GM23338 (cell line): ENCODE data around the gene BICRA.

Source experiments
- CREB1 ChIP-seq: fragments of 250-450 bp; sonication (Bioruptor Pico); IDR thresholded peaks from 2 replicates; pipeline ENCODE4 v1.5.0; 2020; ENCODE audit warnings: low read depth, mild to moderate bottlenecking, moderate library complexity
- EZH2 ChIP-seq: fragments of 200-600 bp; sonication (generic); IDR thresholded peaks from one replicate; pipeline ENCODE4 v1.8.0; 2017; ENCODE audit warnings: antibody characterized with exemption, mild to moderate bottlenecking, low read depth; ENCODE audit not compliant: unreplicated experiment
- EZH2phosphoT487 ChIP-seq: fragments of 200-600 bp; sonication (generic); IDR thresholded peaks from one replicate; pipeline ENCODE4 v1.8.1; 2018; ENCODE audit warnings: antibody characterized with exemption; ENCODE audit not compliant: unreplicated experiment
- JUNB ChIP-seq: IDR thresholded peaks from one replicate; pipeline ENCODE4 v1.6.1; 2016; ENCODE audit warnings: antibody characterized with exemption; ENCODE audit not compliant: unreplicated experiment
- POLR2AphosphoS5 ChIP-seq: IDR thresholded peaks from 2 replicates; pipeline ENCODE4 v1.6.1; 2016; ENCODE audit warnings: antibody characterized with exemption, low read depth
- ZNF114 ChIP-seq: fragments of 250-450 bp; sonication (Bioruptor Pico); IDR thresholded peaks from 2 replicates; pipeline ENCODE4 v1.5.0; 2020; ENCODE audit warnings: mild to moderate bottlenecking, moderate library complexity
- TF ChIP-seq, protein P1 (sequence below), 2 experiments: fragments of 200-600 bp in 1 of 2; sonication (generic) in 1 of 2; conservative IDR thresholded peaks; 2 replicates each; pipeline versions ENCODE4 v1.5.1 to v1.6.1; 2016 to 2017; ENCODE audit warnings: antibody characterized with exemption in 2 of 2, low read depth in 2 of 2, mild to moderate bottlenecking in 2 of 2, moderate library complexity in 1 of 2
- TF ChIP-seq, protein P2 (sequence below): IDR thresholded peaks from one replicate; pipeline ENCODE4 v1.6.1; 2018; ENCODE audit warnings: antibody characterized with exemption; ENCODE audit not compliant: unreplicated experiment
- TF ChIP-seq, protein P3 (sequence below): IDR thresholded peaks from 2 replicates; pipeline ENCODE4 v1.6.1; 2016; ENCODE audit warnings: antibody characterized with exemption

DNA sequence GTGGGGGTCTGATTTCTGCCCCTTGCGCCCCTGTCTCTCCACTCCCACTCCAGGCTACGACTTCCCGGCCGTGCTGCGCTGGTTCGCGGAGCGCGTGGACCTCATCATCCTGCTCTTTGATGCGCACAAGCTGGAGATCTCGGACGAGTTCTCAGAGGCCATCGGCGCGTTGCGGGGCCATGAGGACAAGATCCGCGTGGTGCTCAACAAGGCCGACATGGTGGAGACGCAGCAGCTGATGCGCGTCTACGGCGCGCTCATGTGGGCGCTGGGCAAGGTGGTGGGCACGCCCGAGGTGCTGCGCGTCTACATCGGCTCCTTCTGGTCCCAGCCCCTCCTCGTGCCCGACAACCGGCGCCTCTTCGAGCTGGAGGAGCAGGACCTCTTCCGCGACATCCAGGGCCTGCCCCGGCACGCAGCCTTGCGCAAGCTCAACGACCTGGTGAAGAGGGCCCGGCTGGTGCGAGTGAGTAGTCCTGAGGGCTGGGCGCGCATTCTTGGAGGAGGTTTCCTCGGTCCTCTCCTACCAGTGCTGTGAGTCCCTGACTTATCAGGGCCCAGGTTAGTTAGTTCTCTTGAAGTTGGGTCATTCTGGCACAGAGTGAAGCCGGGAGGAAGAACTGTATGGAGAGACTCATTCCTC, 116.9 kb downstream of the BICRA start:
- TF ChIP-seq POLR2AphosphoS5: no peak
- TF ChIP-seq, protein P1, sequence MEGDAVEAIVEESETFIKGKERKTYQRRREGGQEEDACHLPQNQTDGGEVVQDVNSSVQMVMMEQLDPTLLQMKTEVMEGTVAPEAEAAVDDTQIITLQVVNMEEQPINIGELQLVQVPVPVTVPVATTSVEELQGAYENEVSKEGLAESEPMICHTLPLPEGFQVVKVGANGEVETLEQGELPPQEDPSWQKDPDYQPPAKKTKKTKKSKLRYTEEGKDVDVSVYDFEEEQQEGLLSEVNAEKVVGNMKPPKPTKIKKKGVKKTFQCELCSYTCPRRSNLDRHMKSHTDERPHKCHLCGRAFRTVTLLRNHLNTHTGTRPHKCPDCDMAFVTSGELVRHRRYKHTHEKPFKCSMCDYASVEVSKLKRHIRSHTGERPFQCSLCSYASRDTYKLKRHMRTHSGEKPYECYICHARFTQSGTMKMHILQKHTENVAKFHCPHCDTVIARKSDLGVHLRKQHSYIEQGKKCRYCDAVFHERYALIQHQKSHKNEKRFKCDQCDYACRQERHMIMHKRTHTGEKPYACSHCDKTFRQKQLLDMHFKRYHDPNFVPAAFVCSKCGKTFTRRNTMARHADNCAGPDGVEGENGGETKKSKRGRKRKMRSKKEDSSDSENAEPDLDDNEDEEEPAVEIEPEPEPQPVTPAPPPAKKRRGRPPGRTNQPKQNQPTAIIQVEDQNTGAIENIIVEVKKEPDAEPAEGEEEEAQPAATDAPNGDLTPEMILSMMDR (conservative IDR thresholded peaks at IDR 0.05; ENCODE audit: low read depth in 2 of 2): no peak
- TF ChIP-seq EZH2: no peak
- no peak for TF ChIP-seq CREB1 (CRISPR knock-in tag)
- TF ChIP-seq, protein P2, sequence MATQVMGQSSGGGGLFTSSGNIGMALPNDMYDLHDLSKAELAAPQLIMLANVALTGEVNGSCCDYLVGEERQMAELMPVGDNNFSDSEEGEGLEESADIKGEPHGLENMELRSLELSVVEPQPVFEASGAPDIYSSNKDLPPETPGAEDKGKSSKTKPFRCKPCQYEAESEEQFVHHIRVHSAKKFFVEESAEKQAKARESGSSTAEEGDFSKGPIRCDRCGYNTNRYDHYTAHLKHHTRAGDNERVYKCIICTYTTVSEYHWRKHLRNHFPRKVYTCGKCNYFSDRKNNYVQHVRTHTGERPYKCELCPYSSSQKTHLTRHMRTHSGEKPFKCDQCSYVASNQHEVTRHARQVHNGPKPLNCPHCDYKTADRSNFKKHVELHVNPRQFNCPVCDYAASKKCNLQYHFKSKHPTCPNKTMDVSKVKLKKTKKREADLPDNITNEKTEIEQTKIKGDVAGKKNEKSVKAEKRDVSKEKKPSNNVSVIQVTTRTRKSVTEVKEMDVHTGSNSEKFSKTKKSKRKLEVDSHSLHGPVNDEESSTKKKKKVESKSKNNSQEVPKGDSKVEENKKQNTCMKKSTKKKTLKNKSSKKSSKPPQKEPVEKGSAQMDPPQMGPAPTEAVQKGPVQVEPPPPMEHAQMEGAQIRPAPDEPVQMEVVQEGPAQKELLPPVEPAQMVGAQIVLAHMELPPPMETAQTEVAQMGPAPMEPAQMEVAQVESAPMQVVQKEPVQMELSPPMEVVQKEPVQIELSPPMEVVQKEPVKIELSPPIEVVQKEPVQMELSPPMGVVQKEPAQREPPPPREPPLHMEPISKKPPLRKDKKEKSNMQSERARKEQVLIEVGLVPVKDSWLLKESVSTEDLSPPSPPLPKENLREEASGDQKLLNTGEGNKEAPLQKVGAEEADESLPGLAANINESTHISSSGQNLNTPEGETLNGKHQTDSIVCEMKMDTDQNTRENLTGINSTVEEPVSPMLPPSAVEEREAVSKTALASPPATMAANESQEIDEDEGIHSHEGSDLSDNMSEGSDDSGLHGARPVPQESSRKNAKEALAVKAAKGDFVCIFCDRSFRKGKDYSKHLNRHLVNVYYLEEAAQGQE: no peak
- TF ChIP-seq, protein P3, sequence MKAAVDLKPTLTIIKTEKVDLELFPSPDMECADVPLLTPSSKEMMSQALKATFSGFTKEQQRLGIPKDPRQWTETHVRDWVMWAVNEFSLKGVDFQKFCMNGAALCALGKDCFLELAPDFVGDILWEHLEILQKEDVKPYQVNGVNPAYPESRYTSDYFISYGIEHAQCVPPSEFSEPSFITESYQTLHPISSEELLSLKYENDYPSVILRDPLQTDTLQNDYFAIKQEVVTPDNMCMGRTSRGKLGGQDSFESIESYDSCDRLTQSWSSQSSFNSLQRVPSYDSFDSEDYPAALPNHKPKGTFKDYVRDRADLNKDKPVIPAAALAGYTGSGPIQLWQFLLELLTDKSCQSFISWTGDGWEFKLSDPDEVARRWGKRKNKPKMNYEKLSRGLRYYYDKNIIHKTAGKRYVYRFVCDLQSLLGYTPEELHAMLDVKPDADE: no peak
- TF ChIP-seq EZH2phosphoT487: no peak
- no peak for TF ChIP-seq JUNB
- TF ChIP-seq ZNF114: no peak
